Endothelial cell of umbilical vein (primary cell): ENCODE measurements around the gene AQP12B. TPM values are rescaled to one million over a fixed set of nuclear protein-coding genes. Genes with fewer than 3 reads are reported as not detected.

ENCODE experiments used
- BruUV-seq: library from RNA; stranded (reverse); fragments of 400-500 nt; replicated peaks from 2 replicates; lab custom pipeline; 2021; lab: Mats Ljungman, UMichigan
- CTCF ChIA-PET: fragments of 300-600, 350-600 bp; sonication (Branson Sonifier 250); formaldehyde crosslinking; loops from one replicate; lab custom pipeline; 2021; ENCODE audit warnings: antibody characterized with exemption, inconsistent platforms; lab: Charles Lee
- POLR2A ChIA-PET: fragments of 300-600, 350-600 bp; sonication (Branson Sonifier 250); formaldehyde crosslinking; loops from one replicate; lab custom pipeline; 2021; ENCODE audit warnings: antibody characterized with exemption, inconsistent platforms; lab: Charles Lee
- DNase-seq: peaks from one replicate; pipeline ENCODE4 v3.0.0-alpha.2; 2011; ENCODE audit warnings: low read depth, low spot score
- FAIRE-seq: peaks from 2 replicates; lab custom pipeline; 2011; peaks lifted over from hg19 to GRCh38; lab: Jason Lieb, UNC
- H2AFZ ChIP-seq: 2 replicates; pipeline ENCODE4 v1.6.0; 2012; ENCODE audit warnings: low read depth, low read length, control low read depth, inconsistent platforms
- H3K27ac ChIP-seq: 2 replicates; pipeline ENCODE4 v1.5.1; 2011; ENCODE audit warnings: low read depth, mild to moderate bottlenecking, control low read depth, low read length, moderate library complexity; ENCODE audit not compliant: insufficient read depth
- H3K27me3 ChIP-seq, 2 experiments: 2 replicates each; pipeline versions ENCODE4 v1.6.0 to v1.6.1; 2011; ENCODE audit warnings: low read length in 2 of 2, mixed read lengths in 1 of 2; ENCODE audit not compliant: control insufficient read depth in 2 of 2, insufficient read depth in 2 of 2
- H3K36me3 ChIP-seq, 2 experiments: 2 replicates in 1 of 2; 3 replicates in 1 of 2; pipeline ENCODE4 v1.5.1; 2011; ENCODE audit warnings: low read length in 2 of 2, mild to moderate bottlenecking in 1 of 2, moderate library complexity in 1 of 2; ENCODE audit not compliant: control insufficient read depth in 2 of 2, insufficient read depth in 2 of 2; ENCODE audit errors: extremely low read depth in 1 of 2
- H3K4me1 ChIP-seq: 3 replicates; pipeline ENCODE4 v1.5.1; 2011; ENCODE audit warnings: mild to moderate bottlenecking, low read length; ENCODE audit not compliant: control insufficient read depth, insufficient read depth; ENCODE audit errors: extremely low read depth
- H3K4me2 ChIP-seq: 2 replicates; pipeline ENCODE4 v1.6.1; 2011; ENCODE audit warnings: low read length, control low read depth, mixed read lengths; ENCODE audit not compliant: insufficient read depth
- H3K4me3 ChIP-seq, 3 experiments: fragments of 200-600 bp in 1 of 3; sonication (generic), shearing (Covaris generic) in 1 of 3; replicated peaks in 1 of 3; 2 replicates each; pipeline ENCODE4 v1.5.1; 2011 to 2016; ENCODE audit warnings: control low read depth in 3 of 3, low read length in 3 of 3, mild to moderate bottlenecking in 2 of 3, inconsistent platforms in 1 of 3, low read depth in 1 of 3, moderate library complexity in 1 of 3; ENCODE audit not compliant: insufficient read depth in 1 of 3
- H3K79me2 ChIP-seq: 2 replicates; pipeline ENCODE4 v1.6.0; 2012; ENCODE audit warnings: low read length, inconsistent platforms; ENCODE audit not compliant: control insufficient read depth, insufficient read depth
- H3K9ac ChIP-seq: replicated peaks from 2 replicates; pipeline ENCODE3; 2011; ENCODE audit warnings: low read length, control low read depth; ENCODE audit not compliant: insufficient read depth; ENCODE audit errors: extremely low read depth
- H3K9me1 ChIP-seq: replicated peaks from 3 replicates; pipeline ENCODE4 v1.6.0; 2011; ENCODE audit warnings: mild to moderate bottlenecking, low read length; ENCODE audit not compliant: control insufficient read depth, insufficient read depth; ENCODE audit errors: extremely low read depth
- H3K9me3 ChIP-seq: replicated peaks from 2 replicates; pipeline ENCODE4 v1.5.1; 2012; ENCODE audit warnings: low read length, inconsistent platforms; ENCODE audit not compliant: control insufficient read depth, insufficient read depth
- H4K20me1 ChIP-seq: replicated peaks from 2 replicates; pipeline ENCODE3; 2011; ENCODE audit warnings: mild to moderate bottlenecking, low read length; ENCODE audit not compliant: control insufficient read depth, insufficient read depth; ENCODE audit errors: extremely low read depth
- EZH2 ChIP-seq: IDR thresholded peaks from 2 replicates; pipeline ENCODE4 v1.6.1; 2012; ENCODE audit warnings: borderline replicate concordance, low read depth, mild to moderate bottlenecking, moderate library complexity, low read length, inconsistent platforms; ENCODE audit not compliant: severe bottlenecking
- FOS ChIP-seq: IDR thresholded peaks from 2 replicates; pipeline ENCODE4 v1.6.1; 2011; ENCODE audit warnings: mild to moderate bottlenecking, low read length, moderate library complexity, borderline replicate concordance; ENCODE audit not compliant: insufficient read depth
- GATA2 ChIP-seq: IDR thresholded peaks from 2 replicates; pipeline ENCODE4 v1.7.0; 2011; ENCODE audit warnings: low read depth, mild to moderate bottlenecking, moderate library complexity, mixed read lengths, low read length; ENCODE audit not compliant: insufficient read length, insufficient read depth
- JUN ChIP-seq: IDR thresholded peaks from 2 replicates; pipeline ENCODE4 v1.6.1; 2011; ENCODE audit warnings: borderline replicate concordance, low read depth; ENCODE audit not compliant: insufficient read length, insufficient read depth
- MYC ChIP-seq: IDR thresholded peaks from one replicate; pipeline ENCODE4 v1.6.1; 2011; ENCODE audit warnings: mild to moderate bottlenecking, low read depth, low read length
- POLR2AphosphoS5 ChIP-seq: IDR thresholded peaks from 2 replicates; pipeline ENCODE4 v1.6.1; 2012; ENCODE audit warnings: low read depth, mild to moderate bottlenecking, control low read depth, low read length, moderate library complexity; ENCODE audit not compliant: insufficient read depth
- dilution Hi-C: fragments of 300-500 bp; cut with MboI; formaldehyde crosslinking; loops from one replicate; pipeline ENCODE4 v1.15.0; 2019; ENCODE audit warnings: low sequenced_read_pairs; ENCODE audit not compliant: extremely low pct_ligation_motif_present
- intact Hi-C: fragments of 100-400 bp; cut with micrococcal nuclease; formaldehyde crosslinking; loops from one replicate; pipeline ENCODE4 v1.10.0; 2022
- polyA plus RNA-seq, 4 experiments: library from polyadenylated mRNA; depleted of rRNA in 3 of 4; stranded (reverse) in 3 of 4; unstranded in 1 of 4; fragments of >200 nt; gene quantifications; 2 replicates each; pipeline versions ENCODE4 v1.2.1 to v1.2.3, GENCODE V29; 2011 to 2012; ENCODE audit warnings: missing spikeins in 1 of 4
- total RNA-seq: library from RNA; stranded (reverse); gene quantifications from 2 replicates; pipeline ENCODE4 v1.2.3, GENCODE V29; 2021
- TF ChIP-seq, protein P1 (sequence below), 2 donors: IDR thresholded peaks; 1 replicate in 1 of 2; 2 replicates in 1 of 2; pipeline ENCODE4 v1.5.1; 2011; ENCODE audit warnings: low read length in 2 of 2, mild to moderate bottlenecking in 2 of 2, moderate library complexity in 2 of 2, control low read depth in 1 of 2, inconsistent platforms in 1 of 2, low read depth in 1 of 2; ENCODE audit not compliant: insufficient read depth in 1 of 2; ENCODE audit errors: extremely low read depth in 1 of 2

The AQP12B gene
- total and polyA plus RNA-seq, 2 donors (not counting 3 experiments of a cell fraction or from before 2014, with no cell fraction given) = not detected

GRCh38 chr2:240632306-240632721 lies 50.4 kb downstream of the AQP12B start:
- no peaks in the 10 kb centered on the region for H3K36me3 ChIP-seq
- no peak overlapping the region for H3K27ac ChIP-seq
- no peak for TF ChIP-seq MYC
- TF ChIP-seq, protein P1, sequence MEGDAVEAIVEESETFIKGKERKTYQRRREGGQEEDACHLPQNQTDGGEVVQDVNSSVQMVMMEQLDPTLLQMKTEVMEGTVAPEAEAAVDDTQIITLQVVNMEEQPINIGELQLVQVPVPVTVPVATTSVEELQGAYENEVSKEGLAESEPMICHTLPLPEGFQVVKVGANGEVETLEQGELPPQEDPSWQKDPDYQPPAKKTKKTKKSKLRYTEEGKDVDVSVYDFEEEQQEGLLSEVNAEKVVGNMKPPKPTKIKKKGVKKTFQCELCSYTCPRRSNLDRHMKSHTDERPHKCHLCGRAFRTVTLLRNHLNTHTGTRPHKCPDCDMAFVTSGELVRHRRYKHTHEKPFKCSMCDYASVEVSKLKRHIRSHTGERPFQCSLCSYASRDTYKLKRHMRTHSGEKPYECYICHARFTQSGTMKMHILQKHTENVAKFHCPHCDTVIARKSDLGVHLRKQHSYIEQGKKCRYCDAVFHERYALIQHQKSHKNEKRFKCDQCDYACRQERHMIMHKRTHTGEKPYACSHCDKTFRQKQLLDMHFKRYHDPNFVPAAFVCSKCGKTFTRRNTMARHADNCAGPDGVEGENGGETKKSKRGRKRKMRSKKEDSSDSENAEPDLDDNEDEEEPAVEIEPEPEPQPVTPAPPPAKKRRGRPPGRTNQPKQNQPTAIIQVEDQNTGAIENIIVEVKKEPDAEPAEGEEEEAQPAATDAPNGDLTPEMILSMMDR (IDR thresholded peaks at IDR 0.05; ENCODE audit: extremely low read depth in 1 of 2, insufficient read depth in 1 of 2, low read depth in 1 of 2, low read length in 2 of 2) = no peak
- ChIA-PET POLR2A (no interaction called here), CTCF (no interaction called here)
- H3K79me2 ChIP-seq = no peaks in the 10 kb centered on the region
- FAIRE-seq = no peak
- H4K20me1 ChIP-seq = no peaks in the 10 kb centered on the region
- H2AFZ ChIP-seq = no peak overlapping the region
- H3K4me2 ChIP-seq = no peak overlapping the region
- H3K4me1 ChIP-seq = no peaks in the 10 kb centered on the region
- dilution Hi-C loops (no loop called here), intact Hi-C loops (no loop called here)
- BruUV-seq = no TSS peak
- DNase-seq = no peak
- no peaks in the 10 kb centered on the region for H3K9me3 ChIP-seq
- no peaks in the 10 kb centered on the region for H3K27me3 ChIP-seq
- no peaks in the 10 kb centered on the region for H3K9me1 ChIP-seq
- H3K9ac ChIP-seq = no peak overlapping the region
- no peak overlapping the region for H3K4me3 ChIP-seq

GRCh38 chr2:240631548-240632305 lies 51.0 kb downstream of the AQP12B start:
- Histone ChIP-seq H3K4me3 (no peak overlapping the region), H3K9ac (no peak overlapping the region), H3K27ac (no peak overlapping the region), H3K79me2 (no peaks in the 10 kb centered on the region), H3K36me3 (no peaks in the 10 kb centered on the region), H3K4me2 (no peak overlapping the region), H3K4me1 (no peaks in the 10 kb centered on the region), H3K9me1 (no peaks in the 10 kb centered on the region), H2AFZ (no peak overlapping the region), H3K9me3 (no peaks in the 10 kb centered on the region), H3K27me3 (no peaks in the 10 kb centered on the region), H4K20me1 (no peaks in the 10 kb centered on the region)
- dilution Hi-C loops = no loop called here
- no TSS peak for BruUV-seq
- FAIRE-seq (no peak), DNase-seq (no peak)
- POLR2A ChIA-PET = no interaction called here
- intact Hi-C loops = no loop called here
- CTCF ChIA-PET = no interaction called here
- TF ChIP-seq JUN = no peak
- TF ChIP-seq POLR2AphosphoS5 = no peak
- TF ChIP-seq FOS = no peak
- TF ChIP-seq GATA2 = no peak
- TF ChIP-seq MYC = no peak
- TF ChIP-seq EZH2 = no peak
